NCI-H748 (cell line): ENCODE results near the gene TYROBP.
A peak's percentile ranks its signal among the peaks of the same experiment; 100 is the strongest.
"Not testable (repeated sequence)": the region's sequence is repeated elsewhere in the genome, so short reads cannot be mapped to it uniquely, and the experiment has no call there.

Experiments
- DNase-seq: peaks from one replicate; lab custom pipeline; 2025; ENCODE audit not compliant: unreplicated experiment; lab: John Stamatoyannopoulos, UW

Gene TYROBP

DNA sequence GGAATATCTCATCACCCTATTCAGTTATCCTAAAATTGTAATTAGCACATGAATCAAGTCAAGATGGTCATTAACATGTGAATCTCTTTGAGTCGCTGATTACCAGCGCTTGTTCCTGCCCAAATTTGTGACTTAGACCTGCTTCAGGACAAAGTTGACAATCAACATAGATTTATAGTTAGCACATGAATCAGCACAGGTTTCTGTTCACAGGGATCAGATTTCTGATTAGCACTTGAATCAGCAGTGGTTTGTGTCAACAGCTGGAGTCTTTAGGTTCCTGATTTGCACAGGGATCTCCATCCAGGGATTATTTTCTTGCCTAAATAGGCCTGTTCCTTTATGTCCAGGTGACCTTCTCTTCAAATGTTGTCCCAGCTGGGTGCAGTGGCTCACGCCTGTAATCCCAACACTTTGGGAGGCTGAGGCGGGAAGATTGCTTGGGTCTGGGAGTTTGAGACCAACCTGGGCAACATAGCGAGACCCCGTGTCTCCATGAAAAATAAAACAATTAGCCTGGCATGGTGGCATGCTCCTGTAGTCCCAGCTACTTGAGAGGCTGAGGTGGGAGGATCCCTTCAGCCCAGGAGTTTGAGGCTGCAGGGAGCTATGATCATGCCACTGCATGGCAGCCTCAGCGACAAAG lies 24.3 kb upstream of the TYROBP start:
- no peak for DNase-seq

DNA sequence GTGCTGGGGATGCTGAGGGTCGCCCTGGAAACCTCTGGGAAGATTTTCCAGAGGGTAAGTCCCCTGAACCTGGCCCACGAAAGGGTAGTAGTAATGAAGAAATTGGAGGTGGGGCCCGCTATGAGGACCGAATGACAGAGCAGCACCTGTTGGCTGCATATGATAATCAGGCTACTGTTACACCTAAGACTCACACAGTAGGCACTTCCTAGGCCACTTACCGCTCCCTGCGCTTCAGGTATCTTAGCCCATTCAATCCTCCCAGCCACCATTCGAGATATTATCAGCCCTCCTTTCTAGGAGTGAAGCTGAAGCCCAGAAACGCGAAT lies 23.7 kb upstream of the TYROBP start:
- DNase-seq, result no peak

DNA sequence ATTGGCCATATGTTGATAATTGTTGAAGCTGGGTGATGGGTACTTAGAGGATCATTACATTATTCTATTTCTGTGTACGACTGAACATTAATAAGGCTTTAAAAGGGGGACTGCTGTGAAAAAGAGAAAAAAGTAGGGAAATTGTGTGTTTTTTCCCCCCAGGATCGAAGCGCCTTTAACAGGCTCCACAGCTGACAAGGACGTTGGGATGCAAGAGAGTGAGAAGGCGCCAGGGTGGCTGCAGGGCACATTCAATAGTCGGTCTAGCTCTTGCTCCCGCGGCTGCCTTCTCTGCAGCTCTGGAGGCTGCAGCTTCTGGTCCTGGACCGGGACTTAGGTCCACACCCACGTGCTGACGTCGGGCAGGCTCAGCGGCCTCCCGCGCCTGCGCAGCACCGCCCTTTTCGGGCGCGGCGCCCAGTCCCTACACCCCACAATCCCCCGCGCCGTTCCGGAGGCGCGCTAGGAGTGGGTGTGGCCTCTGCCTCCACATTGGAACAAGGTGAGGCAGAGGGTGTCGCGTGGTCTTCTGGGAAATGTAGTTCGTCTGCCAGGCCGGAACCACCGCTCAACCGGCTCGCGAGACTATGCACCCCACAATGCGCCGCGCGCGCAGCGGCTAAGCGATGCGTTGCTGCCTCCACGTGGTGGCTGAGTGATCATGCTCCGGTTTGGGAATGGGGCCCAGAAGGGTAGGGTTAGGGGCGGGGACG lies 23.2 kb upstream of the TYROBP start:
- peak; percentile 100 for DNase-seq

DNA sequence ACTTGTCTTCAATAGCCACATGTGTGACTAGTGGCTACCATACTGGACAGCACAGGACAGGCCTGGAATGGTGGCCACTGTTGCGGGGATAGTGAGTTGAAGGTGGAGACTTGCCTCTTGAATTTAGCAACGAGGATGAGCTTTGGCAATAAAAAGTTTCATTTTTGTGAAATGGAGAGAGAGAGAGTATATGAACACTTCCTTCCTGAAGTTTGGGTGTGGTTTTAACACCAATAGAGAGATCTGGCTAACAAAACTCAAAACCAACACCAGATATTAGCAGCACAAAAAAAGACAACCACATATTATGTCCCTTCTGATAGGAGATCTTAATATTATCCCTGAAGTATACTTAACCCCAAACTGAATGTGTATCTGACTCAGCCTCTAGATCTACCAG lies 21.8 kb upstream of the TYROBP start:
- DNase-seq, result no peak

DNA sequence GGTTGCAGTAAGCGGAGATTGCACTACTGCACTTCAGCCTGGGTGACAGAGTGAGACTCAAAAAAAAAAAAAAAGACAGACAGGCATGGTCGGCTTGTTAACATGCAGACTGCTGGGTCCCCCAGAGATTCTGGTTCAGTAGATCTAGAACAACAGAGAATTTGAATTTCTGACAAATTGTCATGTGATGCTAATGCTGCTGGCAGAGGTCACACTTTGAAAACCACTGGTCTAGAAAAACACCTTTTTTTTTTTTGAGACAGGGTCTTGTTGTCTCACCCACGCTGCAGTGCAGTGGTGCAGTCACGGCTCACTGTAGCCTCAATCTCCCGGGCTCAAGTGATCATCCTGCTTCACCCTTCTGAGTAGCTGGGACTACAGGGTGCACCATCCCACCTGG lies 20.4 kb upstream of the TYROBP start:
- no peak for DNase-seq

DNA sequence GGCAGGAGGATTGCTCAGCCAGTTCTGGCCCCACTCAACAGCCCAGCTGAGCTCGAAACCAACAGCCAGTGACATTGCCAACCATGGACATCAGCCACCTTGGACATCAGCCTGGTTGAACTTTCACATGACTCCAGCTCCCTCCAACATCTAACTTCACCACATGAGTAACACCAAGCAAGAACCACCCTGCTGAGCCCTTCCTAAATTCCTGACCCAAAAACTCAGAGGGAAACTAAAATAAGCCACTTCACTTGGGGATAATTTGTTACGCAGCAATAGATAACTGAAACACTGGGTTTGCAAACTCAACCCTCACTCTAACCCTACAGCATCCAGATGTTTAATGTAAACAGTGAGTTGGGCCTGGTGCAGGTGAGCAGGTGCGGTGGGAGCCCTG lies 17.4 kb upstream of the TYROBP start:
- no peak for DNase-seq

DNA sequence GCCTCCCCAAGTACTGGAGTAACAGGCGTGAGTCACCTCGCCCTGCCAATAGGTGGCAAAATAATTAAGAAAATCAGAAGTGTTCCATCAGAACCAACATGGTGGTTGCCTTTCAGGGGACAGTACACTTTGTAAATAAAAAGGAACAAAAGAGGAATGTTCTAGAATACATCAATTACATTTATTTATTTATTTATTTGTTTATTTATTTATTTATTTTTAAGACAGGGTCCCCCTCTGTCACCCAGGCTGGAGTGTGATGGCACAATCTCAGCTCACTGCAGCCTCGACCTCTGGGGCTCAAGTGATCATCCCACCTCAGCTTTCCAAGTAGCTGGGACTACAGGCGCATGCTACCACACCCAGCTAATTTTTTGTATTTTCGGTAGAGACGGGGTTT lies 12.9 kb upstream of the TYROBP start:
- DNase-seq, result no peak

DNA sequence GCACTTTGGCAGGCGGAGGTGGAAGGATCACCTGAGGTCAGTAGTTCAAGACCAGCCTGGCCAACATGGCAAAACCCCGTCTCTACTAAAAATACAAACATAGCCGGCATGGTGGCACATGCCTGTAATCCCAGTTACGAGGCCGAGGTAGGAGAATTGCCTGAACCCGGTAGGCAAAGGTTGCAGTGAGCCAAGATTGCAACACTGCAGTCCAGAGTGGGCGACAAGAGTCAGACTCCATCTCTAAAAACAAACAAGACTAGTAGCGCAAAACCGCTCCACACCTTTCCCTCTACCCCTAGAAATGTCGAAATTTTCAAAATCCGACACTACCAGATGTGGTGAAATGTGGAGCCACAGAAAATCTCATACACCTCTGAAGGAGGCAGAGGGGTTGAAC lies 11.2 kb upstream of the TYROBP start:
- DNase-seq, result no peak

DNA sequence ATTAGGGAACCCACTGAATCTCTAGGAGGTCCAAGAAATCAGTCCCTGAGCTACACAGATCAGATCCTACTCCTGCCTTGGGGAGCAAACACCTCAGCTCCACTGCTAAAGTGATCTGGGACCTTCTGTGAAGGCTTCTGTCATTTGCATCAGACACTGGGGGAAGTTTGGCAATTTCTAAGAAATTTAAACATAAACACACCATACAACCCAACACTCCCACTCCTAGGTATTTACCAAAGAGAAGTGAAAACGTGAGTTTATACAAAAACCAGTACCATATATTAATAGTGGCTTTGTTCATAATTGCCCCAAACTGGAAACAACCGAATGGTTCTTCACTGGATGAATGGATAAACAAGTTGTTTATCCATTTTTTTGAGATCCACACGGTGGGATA lies 7.3 kb upstream of the TYROBP start:
- no peak for DNase-seq

DNA sequence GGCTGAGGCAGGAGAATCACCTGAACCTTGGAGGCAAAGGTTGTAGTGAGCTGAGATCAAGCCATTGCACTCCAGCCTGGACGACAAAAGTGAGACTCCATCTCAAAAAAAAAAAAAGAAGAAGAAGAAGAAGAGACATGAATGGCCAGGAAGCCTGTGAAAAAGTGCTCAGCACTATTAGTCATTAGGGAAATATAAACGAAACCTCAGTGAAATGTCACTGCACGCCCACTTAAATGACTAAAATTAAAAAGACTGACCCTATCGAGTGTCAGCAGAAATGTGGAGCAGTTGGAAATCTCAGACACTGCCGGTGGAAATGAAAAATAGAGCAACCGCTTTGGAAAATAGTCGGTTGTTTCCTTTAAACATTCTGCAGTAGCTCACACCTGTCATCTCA lies 5.5 kb upstream of the TYROBP start:
- no peak for DNase-seq

DNA sequence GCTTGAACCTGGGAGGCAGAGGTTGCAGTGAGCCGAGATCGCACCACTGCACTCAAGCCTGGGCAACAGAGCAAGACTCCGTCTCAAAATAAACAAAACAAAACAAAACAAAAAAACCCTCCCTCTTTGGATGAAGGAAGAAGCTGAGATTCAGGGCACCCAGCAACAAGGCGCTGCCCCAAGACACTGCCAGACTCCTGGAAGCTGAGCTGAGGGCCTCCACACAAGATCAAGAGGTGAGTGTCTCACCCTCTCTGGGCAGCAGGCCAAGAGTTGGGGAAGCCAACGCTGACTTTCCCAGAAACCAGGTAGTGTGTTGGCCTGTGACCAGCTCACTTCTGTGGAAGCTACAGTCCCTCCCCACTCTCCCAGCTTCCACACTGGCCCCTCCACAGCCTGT lies 3.7 kb upstream of the TYROBP start:
- no peak for DNase-seq

DNA sequence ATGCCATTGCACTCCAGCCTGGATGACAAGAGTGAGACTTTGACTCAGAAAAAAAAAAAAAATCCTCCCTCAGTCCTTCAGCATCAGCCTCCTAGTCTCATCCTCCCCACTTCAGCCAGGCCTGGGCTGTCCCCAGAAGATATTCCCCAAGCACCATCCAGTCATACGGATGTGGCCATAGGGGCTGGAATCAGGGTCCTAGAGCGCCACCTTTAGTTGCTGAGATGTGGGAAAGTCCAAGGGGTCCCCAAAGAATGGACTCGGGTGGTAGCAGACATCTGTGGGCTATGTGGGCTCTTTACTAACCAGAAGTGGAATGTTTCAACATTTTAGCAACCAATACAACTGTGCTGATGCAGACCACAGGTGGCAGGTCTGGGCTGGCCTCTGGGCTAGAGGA lies 3.1 kb upstream of the TYROBP start:
- peak; percentile 36 for DNase-seq

DNA sequence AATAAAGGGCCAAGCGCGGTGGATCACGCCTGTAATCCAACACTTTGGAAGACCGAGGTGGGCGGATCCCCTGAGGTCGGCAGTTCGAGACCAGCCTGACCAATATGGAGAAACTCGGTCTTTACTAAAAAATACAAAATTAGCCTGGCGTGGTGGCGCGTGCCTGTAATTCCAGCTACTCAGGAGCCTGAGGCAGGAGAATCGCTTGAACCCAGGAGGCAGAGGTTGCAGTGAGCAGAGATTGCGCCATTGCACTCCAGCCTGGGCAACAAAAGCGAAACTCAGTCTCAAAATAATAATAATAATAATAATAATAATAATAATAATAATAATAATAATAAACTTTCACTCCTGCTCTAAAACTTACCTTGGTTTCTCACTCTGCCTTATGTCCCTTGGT lies 2.3 kb upstream of the TYROBP start:
- not testable (repeated sequence) for DNase-seq

DNA sequence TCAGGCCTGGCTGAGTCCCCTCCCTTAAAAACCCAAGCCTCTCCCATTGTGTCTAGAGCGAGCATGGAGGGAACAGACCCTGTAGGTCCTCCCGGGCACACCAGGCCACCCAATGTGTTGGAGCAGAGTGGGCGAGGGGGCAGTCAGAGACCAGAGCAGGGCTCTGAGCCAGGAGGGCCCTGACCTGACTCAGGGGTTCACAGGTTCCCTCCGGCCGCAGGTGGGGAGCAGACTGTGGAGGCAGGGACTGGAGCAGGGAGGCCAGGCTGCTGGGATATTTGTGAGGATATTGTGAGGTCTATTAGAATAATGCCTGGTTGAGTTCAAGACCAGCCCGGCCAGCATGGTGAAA lies 1.6 kb upstream of the TYROBP start:
- DNase-seq, result no peak

DNA sequence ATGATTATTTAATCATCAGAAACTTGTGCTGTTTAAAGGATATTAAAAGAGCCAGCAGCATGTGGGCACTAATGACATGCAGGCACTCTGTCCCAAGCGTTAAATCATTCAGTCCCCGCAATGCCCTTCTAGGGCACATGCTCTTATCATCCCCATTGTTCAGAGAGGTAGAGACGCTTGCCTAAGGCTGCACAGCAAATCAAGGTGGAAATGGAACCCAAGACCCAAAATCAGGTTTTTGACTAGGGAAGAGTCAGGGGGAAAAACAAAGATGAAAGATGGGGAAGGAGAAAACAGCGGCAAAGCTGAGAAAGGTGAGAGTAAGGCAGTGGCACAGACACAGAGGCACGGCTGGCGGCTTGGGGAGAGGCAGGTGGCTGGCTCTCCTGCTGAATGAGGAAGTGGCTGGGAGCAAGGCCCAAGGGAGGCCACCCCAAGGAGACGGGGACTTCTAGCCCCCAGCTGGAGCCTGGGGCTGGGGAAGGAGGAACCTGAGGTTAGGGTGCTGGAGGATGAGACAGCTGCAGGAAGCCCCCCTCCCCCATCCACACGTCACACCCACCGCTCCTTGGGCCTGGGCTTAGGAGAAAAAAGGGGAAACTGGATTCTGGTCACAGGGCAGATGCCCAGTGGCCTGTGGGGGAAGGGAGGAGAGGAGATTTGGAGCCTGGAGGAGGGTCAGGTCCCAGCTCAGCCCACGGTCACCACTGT lies 1.0 kb upstream of the TYROBP start:
- no peak for DNase-seq

DNA sequence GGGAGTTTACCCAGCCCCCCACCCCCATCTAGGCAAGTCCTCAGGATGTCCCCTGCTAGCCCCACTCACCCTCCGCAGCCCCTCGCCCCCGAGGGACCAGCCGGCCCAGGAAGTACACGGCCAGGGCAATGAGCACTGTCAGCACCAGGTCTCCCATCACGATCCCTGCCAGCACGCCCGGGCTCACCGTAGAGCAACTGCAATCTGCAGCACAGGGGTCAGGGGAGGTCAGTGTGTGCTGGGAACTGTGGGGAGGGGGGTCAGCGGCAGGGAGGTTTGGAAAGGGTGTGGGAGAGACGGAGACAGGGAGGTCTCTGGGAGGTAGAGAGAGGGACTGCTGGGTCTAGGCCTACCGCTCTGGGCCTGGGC lies 734 bp downstream of the TYROBP start:
- DNase-seq, result no peak

DNA sequence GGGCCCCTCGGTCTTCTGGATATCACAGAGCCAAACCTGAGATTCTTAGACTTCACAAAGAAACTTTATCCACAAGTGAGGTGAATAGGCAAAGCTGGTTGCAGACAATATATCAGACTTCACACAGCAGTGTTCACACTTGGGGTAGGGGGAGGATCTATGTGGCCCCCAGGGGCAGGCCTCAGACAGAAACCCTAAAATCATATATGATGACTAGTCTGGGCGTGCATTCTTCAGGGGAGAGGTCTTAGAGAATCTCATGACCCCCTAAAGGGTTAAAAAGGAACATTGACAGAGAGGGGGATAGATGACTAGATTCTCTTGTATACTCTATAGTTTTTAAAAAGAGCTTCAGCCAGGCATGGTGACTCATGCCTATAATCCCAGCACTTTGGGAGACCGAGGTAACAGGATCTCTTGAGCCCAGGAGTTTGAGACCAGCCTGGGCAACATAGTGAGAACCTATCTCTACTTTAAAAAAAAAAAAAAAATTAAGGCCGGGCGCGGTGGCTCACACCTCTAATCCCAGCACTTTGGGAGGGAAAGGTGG lies 2.8 kb downstream of the TYROBP start:
- no peak for DNase-seq

DNA sequence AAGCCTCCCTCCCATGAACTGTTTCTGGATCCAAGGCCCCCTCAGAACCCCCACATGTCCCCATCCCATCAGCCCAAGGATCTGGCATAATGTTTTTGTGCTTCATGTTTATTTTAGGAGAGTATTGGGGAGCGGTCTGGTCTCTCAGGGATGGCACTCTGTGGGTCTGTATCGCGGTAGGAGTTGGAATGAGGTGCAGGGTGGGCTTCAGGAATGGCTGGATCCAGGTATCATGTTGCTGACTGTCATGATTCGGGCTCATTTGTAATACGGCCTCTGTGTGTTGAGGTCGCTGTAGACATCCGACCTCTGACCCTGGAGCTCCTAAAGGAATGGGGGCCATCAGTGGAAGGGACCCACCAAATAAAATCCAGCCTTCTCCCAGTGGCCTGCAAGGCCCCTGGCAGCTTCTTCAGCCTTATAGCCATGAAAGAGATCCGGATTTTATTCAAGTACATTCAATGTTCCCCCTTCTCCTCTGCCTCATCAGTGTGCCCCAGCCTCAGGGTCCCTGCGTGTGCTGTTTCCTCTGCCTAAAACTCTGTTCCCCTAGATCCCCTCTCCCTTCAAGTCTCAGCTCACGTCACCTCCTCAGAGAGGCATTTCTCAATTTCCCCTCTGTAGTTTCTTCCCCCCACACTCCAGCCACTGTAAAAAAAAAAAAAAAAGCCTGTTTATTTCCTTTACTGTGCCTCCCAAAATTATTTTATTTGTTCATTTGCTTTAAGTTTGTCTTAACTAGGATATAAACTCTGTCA lies 3.6 kb downstream of the TYROBP start:
- DNase-seq, result no peak

DNA sequence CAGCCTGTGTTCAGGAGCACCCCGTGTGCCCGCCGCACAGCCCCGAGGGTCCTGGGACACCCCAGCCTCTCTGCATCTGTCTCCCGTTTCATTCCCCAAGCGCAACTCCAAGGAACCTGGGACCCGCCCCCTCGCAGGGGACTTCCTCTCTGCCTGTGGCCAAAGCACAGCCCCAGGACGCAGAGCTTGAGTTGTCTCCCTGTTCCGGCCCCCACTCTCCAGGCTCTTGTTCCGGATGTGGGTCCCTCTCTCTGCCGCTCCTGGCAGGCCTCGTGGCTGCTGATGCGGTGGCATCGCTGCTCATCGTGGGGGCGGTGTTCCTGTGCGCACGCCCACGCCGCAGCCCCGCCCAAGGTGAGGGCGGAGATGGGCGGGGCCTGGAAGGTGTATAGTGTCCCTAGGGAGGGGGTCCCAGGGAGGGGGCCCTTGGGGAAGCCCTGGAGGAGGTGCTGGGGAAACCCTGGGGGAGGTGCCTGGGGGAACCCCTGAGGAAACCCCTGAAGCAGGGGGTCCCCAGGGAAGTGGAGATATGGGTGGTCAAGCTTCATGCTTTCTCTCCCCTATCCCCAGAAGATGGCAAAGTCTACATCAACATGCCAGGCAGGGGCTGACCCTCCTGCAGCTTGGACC lies 4.4 kb downstream of the TYROBP start:
- DNase-seq, result peak; percentile 68

DNA sequence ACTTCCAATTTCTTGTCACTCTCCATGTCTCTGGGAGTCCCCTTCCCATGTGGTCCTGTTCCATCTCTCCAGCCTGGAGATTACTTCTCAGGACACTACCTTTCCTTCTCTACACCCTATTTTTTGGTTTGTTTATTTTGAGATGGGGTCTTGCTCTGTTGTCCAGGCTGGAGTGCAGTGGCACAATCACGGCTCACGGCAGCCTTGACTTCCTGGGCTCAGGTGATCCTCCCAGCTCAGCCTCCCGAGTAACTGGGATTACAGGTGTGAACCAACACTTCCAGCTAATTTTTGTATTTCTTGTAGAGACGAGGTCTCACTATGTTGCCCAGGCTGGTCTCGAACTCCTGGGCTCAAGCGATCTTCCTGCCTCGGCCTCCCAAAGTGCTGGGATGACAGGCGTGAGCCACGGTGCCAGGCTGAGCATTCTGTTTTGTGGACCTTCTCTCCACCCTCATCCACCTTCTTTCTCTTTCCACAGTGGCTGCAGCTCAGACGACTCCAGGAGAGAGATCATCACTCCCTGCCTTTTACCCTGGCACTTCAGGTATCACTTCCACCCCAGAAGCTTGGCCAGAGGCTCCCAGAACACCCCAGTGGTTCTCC lies 5.1 kb downstream of the TYROBP start:
- no peak for DNase-seq
